Limb (tissue), 2 donors: ENCODE data around the gene GAGE10.

Source experiments
- DNase-seq, 2 donors: peaks; one replicate each; pipeline ENCODE4 v3.0.0-alpha.2; 2016; ENCODE audit errors: extremely low spot score in 2 of 2

The GAGE10 gene, protein sequence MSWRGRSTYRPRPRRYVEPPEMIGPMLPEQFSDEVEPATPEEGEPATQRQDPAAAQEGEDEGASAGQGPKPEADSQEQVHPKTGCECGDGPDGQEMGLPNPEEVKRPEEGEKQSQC

DNA sequence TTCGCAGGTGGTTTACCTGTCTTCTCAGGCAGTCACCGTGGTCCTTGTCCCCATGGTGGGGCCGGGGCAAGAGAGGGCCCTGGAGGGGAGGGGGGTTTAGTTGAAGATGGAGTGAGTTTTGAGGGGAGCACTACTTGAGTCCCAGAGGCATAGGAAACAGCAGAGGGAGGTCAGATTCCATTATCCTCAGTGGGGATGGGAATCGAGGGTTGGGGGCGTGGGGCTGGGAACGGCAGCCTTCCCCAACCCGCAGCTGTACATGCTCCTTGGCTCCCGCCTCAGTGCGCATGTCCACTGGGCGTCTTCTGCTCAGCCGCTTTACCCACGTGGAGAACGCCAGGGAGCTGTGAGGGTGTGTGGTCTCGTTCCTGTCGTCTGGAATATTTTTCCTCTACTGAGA lies at the start of gene GAGE10:
GAGE10 (plus strand) TSS at position 301 of the 400 bp plus-strand sequence. CDS start 1,214 bp downstream, outside the sequence.
- no peak for DNase-seq

DNA sequence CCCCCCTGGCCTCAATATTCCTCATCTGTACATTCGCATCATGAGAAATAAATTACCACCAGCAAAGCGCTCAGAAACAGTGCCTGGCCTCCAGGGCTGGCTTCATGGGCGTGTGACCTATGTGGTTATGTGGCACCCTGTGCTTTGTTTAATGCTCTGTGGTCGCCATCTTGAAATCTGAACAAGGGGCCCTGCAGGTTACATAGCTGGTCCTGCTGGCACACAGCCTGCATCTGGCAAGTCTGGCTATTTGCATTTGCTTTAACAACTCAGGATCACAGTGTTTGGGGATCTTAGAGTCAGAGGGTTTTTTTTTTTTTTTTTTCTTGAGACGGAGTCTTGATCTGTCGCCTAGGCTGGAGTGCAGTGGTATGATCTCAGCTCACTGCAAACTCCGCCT lies 48.8 kb upstream of the GAGE10 start:
- DNase-seq, result no peak

DNA sequence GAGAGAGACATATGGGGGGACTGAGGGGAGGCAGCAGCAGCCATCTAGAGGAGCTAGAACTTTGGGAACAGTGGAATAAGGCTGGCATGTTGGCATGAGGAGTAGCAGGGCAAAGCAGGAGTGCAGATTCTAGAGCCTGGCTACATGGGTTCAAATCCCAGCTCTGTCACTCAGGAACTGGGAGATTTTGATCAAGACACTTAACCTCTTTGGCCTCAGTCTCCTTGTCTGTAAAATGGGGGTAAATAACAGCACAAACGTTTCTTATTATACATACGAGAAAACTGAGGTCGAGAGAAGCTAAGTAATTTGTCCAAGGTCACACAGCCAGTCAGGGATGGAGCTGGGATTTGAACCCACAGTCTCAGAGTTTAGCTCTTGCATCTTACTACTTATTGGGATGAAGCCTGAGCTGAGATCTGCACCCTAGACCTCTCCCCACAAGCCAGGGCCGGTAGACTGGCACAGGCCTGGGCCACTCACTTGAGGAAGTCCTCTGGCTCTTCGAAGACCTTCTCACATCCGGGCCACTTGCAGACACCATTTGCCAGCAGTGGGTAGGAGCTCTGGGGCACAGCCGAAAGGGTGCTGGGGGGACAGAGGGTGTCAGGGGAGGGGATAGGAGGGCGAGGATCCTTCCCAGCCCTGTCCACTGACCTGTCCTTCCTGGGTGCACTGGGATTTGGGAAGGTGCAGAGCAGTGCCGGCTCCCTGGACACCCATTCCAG lies 47.0 kb upstream of the GAGE10 start:
- DNase-seq, result no peak

DNA sequence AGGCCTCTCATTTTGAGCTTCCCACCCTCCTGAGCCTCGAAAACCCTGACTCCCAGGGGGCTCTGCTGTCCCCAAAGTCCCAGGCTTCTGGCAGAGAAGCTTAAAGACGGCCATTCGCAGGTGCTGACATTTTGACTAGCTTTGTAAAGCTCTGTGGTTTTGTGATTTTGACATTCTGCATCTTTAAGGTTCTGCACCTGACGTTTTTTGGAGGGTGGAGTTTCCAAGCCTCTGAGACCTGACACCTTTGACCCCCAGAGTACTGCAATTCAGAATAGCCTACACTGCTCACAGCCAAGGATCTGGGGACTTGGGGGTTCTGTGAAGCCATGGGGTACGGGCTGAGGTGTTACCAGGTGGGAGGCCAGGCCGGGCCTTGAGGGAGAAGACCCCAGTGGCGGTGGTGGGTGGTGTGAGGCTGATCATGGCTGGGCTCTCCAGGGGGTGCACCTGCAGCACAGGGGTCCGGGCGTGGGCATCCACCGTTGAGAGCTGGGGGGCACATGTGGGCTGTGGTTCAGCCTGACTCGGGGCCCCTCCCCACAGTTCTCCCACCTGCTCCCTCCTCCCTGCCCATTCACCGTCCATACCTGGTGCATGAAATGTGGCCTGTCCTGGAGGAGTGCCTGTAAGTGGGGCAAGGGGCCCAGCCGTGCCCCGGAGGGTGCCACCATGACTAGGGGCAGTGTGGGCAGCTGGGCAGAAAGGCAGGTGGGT lies 46.2 kb upstream of the GAGE10 start:
- no peak for DNase-seq

DNA sequence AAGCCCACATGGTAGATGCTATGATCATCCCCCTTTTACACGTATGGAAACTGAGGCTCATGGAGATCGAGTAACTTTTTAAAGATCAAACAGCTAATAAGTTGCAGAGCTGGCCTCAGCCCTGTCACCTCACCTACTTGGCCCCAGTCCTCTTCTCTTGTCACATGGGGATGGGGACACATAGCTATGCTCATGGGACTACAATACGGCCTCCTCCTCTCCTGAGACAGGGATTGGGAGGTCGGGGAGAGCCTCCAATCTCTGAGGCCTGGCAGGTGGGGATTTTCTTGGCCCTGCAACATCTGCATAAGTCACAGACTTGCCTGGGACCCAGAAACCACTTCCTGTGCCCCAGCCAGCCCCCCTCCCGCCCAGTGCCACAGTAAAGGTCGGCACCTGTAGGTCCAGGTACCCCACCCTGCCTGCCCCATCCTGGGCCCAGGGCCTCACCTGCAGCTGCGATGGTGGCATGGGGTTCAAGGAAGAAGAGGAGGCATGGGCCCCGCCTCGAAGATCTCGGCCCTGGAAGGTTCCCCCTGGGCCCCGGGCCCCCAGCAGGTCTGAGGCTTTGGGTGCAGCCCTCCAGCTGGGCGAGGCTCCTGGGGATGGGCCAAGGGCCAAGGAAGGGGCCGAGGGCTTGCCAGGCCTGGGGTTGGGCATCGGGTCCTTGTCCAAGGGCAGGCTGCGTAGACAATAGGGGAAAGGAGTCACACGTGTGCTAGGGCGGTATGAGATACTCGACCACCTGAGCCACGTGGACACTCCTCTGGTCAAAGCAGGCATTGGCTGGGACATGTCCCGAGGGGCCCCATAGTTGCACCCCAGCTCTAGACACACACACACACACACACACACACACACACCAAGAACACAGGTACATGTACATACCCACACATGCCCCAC lies 45.3 kb upstream of the GAGE10 start:
- no peak for DNase-seq

DNA sequence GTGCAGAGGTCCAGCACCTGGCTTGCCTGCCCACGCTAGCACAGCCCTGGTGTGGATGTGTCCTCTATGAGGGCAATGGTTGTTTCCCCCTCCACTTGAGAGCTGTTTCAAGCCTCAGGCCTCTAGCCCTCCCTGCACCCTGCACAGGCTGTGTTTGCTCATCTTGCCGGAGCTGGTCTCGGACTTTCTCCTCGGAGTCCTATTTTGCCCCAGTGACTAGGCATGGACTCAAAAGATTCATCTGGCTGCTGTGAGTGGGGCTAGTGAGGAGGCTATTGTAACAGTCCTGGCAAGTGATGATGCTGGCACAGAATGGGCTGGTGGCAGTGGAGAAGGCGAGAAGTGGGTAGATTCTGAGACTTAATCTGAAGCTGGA lies 44.7 kb upstream of the GAGE10 start:
- DNase-seq, result no peak

DNA sequence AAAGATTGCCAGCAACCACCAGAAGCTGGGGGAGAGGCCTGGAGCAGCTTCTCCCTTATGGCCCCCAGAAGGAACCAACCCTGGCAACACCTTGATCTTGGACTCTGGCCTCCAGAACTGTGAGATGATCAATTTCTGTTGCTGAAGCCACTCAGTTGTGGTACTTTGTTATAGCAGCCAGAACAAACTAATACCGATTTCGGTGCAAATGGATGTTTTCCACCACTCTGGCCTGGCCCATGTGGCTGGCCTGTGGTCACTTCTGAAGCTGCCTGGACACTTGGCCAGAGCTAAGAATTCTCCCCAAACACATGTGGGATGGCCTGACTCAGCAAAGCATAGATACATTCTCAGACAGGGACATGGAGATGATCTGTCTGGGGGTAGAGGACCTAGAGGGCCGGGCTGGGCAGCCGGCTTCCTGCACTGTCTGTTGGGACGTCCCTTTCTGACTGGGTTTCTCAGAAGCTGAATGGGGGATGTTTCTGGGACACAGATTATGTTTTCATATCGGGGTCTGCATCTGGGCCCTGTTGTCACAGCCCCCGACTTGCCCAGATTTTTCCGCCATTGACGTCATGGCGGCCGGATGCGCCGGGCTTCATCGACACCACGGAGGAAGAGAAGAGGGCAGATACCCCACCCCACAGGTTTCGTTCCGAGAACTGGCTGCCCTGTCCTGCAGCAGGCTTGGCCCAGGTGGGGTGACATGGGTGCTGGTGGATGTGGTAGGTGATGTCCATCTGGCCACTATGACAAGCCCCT lies 43.0 kb upstream of the GAGE10 start:
- DNase-seq, result no peak

DNA sequence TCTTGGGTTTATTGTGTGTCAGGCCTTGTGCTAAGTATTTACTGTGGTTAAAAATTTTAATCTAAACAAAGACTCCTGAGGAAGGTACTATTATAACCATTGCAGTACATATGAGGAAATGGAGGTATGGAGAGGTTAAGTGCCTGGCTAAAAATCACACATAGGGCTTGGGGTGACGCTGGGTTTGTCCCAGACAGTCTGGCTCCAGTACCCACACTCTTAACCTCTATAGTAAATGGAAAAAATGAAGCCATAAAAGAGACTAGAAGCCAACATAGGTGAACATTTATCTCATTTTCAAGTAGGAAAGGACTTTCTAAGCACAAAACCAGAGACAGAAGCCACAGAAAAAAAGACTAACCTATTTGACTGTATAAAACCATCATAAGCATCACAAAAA lies 40.8 kb upstream of the GAGE10 start:
- DNase-seq, result no peak

DNA sequence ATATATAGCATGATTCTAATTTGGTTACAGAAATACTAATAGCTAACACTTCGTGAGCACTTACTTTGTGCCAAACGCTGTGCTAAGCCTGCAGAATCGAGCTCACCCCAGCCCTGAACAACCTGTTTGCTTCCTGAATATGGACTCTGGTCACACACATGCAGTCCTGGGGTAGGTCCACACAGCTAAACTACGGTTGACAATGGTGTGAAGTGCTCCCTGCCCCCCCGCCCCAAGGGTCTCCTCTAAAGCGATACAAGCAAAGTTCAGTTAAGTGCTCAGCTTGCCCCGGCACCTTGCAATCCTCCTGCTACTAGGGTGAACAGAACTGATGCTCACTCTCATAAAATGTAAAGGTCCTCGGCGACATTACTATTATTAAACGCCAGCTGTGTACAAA lies 39.8 kb upstream of the GAGE10 start:
- DNase-seq, result no peak

DNA sequence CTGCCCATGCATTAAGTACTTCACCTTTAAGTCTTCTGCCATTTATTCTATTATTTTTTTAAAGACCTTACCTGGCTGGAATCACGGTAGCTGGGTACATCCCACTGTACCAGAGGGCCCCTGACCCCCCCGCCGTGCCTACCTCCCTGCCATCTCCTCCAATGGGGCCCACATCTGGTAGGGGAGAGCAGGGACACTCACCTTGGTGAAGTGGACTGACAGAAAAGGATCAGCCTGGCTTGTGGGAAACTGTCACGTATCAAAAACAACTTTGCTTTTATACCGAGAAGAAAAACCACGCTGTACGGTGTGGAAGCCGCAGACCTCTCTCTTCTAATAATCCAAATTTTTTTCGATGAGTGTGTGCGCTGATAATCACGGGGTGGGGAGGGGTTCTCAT lies 39.0 kb upstream of the GAGE10 start, which contains the start of gene FOXP3:
FOXP3 (minus strand) TSS at position 251 of the 400 bp plus-strand sequence. CDS start 6,205 bp downstream, outside the sequence.
- no peak for DNase-seq

DNA sequence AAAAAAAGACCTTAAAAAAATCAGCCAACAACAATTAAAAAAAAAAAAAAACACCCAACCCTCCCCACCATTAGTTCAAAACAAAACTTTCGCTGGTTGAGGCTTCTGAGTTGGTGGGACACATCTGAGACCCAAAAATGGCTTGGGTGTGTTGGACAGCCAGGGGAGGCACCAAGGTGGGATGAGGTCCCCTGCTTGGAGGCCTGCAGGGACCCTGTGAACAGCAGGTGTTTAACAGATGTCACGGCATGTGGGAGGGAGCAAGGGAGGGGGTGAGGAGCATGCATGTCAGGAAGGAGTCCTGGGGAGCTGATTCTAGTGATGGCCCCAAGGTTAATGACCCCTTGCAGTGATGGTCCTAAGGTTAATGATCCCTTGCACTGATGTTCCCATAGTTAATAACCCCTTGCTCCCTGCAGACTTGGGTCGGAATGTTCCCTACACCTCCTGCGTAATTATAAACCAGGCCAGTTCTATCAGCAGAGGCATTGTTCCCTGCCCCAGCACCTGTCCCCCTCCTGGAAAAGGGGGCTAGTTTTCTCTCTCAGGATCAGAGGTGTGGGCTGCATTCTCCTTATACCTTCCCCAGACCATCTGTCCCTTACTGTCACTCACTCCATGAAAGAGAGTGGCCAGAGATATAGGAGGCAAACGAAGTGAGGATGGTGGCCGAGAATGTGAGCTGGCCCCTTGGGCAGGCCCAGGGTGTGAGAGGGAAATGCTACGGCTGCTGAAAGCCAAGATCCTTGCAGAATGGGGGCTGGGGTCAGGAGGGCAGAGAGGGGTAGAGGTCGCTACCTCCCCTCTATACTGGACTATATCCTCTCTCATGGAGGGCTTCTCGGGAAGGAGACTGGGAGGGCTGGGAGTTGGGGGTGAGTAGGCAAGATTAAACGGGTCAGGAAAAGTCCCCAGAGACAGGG lies 36.7 kb upstream of the GAGE10 start:
- DNase-seq, result no peak

DNA sequence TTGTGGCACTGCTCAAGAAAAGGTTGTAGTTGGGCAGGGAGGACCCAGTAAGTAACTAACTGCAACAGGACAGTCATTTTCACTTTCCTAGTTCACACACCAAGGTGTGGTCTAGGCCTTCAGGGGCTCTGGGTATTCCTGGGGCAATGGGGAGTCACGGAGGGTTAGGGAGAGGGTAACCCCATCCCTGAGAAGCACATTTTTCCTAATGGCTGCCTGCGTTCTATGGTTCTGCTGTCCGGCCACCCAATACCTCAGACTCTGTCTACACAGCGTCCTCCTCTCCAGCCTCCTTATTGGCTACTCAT lies 34.8 kb upstream of the GAGE10 start:
- DNase-seq, result no peak

DNA sequence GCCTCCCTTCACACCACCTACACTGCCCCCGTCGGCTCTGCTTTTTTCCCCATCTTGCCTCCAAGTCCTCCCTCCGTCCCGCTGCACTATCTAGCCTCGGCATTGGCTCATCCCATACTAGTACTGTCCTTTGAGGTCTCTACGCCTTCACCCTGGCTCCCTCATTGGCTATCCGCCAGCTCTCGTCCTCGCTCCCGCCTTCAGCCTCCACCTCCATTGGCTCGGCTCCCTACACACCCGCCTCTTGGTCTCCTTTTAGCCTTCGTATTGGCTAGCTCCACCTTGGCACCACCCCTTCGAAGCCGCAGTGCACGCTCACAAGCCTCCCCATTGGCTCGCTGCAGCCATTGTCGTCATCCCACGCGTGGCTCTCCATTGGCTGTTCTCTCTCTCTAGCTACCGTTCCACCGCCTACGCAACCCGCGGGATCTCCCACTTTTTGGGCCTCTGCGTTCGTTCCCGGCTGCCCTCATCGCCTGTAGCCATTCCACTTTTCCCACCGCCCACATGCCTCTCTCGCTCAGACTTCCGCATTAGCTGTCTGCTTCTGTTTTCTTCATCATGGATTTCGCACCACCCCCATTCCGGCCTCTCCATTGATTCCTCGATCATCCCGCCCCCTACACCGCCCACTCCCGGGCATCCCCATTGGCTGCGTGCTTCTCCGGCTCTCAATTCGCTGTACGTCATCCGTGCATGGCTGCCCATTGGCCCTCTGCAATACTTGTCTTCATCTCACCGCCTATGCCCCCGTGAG lies 34.3 kb upstream of the GAGE10 start:
- DNase-seq, result peak; percentile 93 to 94

DNA sequence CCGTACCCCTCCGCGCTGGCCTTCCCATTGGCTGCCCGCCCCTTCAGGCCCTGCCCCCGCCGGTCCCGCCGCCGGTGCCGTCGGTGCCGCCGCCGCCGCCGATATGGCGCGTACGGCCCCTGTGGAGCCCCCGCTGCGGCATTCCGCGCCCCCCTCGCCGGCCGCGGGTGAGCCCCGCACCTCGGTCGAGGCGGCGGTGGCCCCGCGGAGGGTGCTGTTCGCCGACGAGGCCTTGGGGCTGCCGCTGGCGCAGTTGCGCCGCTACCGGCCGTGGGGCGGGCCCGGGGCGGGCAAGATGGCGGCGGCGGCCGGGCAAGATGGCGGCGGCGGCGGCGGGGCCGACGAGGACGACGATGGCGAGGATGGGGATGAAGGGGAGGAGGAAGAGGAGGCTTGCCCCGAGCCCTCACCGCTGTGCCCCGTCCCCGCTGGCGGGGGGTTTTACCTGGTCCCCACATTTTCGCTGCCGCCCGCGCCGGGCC lies 33.6 kb upstream of the GAGE10 start, which contains the start of gene PPP1R3F:
PPP1R3F (plus strand) TSS at position 27 of the 482 bp plus-strand sequence; CDS start at position 104, 77 bp downstream.
- DNase-seq, result no peak

DNA sequence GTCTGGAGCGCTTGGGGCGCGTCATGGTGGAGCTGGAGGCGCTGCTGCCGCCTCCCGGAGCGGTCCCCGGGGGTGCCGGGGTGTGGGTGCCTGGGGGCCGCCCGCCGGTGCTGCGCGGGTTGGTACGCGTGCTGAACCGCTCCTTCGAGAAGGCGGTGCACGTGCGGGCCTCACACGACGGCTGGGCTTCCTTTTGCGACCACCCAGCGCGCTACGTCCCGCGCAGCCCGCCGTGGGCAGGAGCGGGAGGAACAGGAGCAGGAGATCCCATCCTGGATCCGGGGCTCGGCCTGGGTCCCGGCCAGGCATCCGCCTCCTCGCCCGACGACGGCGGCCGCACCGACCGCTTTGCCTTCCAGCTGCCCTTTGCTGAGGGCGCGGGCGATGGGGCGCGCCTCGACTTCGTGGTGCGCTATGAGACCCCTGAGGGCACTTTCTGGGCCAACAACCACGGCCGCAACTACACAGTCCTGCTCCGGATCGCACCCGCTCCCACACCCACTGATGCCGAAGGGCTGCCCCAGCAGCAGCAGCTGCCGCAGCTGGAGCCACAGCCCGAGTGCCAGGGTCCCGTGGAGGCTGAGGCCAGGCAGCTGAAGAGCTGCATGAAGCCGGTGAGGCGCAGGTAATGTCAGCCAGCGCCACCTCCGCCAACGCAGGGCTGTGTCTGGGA lies 33.1 kb upstream of the GAGE10 start:
- no peak for DNase-seq

DNA sequence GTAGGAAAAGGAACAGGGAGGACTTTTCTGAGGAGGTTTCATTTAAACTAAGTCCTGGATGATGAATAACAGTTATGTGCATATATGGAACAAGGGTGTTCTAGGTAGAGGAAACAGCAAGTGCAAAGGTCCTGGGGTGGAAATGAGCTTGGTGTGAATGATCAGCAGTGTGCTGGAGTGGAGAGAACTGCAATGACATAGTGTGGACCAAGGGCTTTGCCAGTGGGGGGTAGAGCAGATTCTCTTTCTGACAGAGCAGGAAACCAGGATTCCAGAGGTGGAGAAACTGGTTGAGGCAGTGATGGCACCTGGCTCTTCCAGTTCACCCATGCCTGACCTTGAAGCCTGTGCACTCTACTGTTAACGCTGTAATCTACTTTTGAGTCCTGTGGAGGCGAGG lies 32.1 kb upstream of the GAGE10 start:
- DNase-seq, result no peak

DNA sequence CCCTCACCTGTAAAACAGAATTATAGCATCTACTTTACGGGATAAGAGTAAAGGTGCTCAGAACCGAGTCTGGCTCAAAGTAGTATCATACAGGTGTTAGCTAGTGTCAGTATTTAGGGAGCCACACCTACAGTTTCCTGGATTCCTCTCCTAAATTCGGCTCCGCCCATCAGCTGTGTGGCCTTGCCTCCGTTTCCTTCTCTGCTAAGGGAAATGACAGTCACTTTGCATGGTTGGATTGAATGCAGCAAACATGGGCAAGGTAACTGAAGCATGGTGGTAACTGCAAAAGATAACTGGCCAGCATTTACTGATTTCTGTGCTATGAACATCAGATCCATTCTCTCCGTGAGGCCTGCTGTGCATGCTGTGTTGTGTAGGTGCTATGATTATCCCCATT lies 31.0 kb upstream of the GAGE10 start:
- no peak for DNase-seq

DNA sequence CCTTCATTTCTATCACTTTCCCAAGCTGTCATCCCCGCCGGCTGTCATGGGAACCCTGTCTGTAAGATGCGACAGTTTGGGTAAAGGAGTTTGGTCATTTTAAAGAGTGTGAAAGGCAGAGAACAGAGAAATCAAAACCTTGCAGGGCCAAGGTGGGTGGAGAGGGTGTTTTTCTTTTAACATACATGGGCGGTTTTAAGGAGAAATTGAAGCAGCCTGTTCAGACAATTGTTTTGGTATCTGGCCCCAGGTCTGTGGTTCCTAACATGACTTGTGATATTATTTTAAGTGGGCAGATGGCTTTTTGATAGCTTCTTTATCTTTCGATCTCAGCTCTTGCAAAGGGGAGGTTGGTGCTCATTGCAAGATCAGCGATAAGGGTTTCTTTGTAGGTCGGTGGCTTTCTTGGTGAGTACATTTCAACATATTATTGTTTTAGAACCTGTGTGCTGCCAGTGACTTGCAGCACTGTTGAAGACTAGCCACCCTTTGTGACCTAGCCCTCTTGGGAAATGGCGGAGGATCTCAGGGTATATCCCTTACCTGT lies 30.2 kb upstream of the GAGE10 start:
- DNase-seq, result no peak
